Vagina (tissue), 2 donors: ENCODE results near the gene CEP104.

Source experiments
- CTCF ChIP-seq, 3 experiments: fragments of 450-650 bp in 2 of 3; fragments of 200-600 bp in 1 of 3; sonication (generic) in 1 of 3; IDR thresholded peaks; one replicate each; pipeline ENCODE4 v1.5.1; 2017 to 2019; ENCODE audit warnings: antibody characterized with exemption in 3 of 3, mild to moderate bottlenecking in 2 of 3, moderate library complexity in 2 of 3
- POLR2A ChIP-seq, 2 donors: fragments of 450-650 bp; IDR thresholded peaks; one replicate each; pipeline ENCODE4 v1.6.1; 2017; ENCODE audit warnings: antibody characterized with exemption in 2 of 2, mild to moderate bottlenecking in 2 of 2, moderate library complexity in 2 of 2

GRCh38 chr1:3852091-3852490 is 4.9 kb downstream of the CEP104 start:
- TF ChIP-seq CTCF (IDR thresholded peaks at IDR 0.05) (no peak), POLR2A (IDR thresholded peaks at IDR 0.05) (no peak)
